C4-2B (cell line): Measurements from ENCODE around the gene MAZ.
A peak's percentile ranks its signal among the peaks of the same experiment; 100 is the strongest.
"Not testable (repeated sequence)": the region's sequence is repeated elsewhere in the genome, so short reads cannot be mapped to it uniquely, and the experiment has no call there.

ENCODE experiments used
- H3K27ac ChIP-seq: fragments of 450-650 bp; 2 replicates; pipeline ENCODE4 v1.5.1; 2017
- ZFX ChIP-seq: fragments of 450-650 bp; IDR thresholded peaks from 2 replicates; pipeline ENCODE4 v1.6.1; 2017
- TF ChIP-seq, protein P1 (sequence below): fragments of 450-650 bp; conservative IDR thresholded peaks from 2 replicates; pipeline ENCODE4 v1.5.1; 2017; ENCODE audit warnings: mild to moderate bottlenecking

MAZ gene

DNA sequence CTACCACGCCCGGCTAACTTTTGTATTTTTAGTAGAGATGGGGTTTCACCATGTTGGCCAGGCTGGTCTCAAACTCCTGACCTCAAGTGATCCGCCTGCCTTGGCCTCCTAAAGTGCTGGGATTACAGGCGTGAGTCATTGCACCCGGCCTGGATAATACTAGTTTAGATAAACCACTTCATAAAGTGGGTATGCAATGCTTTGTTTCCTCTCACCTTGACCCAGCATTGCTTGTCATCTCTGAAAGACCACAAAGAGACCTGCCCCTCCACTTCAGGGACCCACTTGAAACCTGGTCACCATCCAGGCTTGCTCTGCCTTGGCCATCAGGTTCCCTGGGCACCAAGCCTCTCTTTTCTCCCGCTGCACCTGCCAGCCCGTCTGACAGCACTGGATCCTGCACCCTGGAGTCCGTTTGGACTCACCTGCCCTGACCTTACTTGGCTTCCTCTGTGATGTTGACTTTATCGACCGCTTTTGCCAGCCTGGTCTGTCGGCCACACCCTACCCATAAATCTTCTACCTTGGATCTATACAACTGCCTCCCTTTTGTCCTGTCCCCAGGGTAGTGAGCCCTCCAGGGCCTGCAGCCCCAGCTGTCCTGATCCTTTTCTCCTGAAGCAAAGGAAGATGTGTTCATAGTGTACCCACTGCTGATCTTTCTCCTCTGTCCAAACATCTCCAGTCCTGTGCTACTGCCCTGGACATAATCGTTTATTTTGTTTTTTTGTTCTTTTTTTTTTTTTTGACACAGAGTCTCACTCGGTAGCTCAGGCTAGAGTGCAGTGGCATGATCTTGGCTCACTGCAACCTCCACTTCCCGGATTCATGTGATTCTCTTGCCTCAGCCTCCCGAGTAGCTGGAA, 40.9 kb upstream of the MAZ start:
- H3K27ac ChIP-seq = peak overlapping the region; percentile 88
- TF ChIP-seq, protein P1, sequence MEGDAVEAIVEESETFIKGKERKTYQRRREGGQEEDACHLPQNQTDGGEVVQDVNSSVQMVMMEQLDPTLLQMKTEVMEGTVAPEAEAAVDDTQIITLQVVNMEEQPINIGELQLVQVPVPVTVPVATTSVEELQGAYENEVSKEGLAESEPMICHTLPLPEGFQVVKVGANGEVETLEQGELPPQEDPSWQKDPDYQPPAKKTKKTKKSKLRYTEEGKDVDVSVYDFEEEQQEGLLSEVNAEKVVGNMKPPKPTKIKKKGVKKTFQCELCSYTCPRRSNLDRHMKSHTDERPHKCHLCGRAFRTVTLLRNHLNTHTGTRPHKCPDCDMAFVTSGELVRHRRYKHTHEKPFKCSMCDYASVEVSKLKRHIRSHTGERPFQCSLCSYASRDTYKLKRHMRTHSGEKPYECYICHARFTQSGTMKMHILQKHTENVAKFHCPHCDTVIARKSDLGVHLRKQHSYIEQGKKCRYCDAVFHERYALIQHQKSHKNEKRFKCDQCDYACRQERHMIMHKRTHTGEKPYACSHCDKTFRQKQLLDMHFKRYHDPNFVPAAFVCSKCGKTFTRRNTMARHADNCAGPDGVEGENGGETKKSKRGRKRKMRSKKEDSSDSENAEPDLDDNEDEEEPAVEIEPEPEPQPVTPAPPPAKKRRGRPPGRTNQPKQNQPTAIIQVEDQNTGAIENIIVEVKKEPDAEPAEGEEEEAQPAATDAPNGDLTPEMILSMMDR = no peak
- no peak for TF ChIP-seq ZFX

DNA sequence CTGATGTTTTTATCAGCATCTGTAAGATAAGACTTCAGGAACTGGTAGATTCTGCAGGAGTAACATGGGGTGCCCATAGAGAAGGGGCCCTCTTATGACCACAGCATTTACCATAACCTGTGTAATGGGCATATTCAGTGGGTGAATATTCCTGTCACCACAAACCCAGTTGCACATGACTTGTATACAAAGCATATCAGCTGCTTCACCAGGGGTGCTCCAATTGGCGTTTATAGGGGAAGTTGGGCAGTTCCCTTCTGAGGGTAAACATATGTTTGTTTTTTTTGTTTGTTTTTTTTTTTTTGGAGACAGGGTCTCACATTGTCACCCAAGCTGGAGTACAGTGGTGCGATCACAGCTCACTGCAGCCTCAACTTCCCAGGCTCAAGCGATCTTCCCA, 39.8 kb upstream of the MAZ start:
- peak overlapping the region; percentile 88 for H3K27ac ChIP-seq
- TF ChIP-seq, protein P1 = no peak
- TF ChIP-seq ZFX = no peak

DNA sequence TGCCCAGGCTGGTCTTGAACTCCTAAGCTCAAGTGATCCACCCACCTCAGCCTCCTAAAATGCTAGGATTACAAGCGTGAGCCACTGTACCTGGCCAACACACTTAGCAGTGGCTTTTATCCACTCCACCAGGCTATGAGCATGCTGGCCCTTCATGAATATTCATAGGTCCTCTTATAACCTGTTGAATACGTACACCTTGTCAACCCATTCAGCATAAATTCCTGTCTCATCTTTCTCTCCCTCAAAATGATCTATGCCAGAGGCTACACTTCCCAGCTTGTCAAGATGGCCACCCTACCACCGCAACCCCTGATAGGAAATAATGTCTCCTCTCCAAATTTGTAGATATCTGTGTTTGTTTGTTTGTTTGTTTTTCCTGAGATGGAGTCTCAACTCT, 39.3 kb upstream of the MAZ start:
- TF ChIP-seq ZFX = no peak
- TF ChIP-seq, protein P1 = no peak
- peak overlapping the region; percentile 88 for H3K27ac ChIP-seq

DNA sequence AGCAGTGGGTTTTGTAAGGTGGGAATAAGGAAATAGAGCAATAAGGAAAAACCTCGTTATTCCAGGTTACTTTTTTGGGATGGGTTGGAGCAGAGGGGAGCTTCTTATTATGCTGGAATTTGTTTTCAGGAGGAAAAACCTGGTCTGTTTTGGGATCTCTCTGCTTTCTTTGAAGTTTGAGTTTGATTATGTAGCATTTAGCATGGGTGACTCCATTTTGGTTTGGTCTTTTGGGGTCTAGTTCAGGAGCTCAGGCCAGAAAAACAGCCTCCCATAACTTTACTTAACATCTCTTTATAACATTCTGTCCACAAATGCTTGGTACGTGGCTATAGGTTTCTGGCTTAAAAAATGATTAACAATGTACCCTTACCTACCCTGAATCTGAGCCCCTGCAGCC, 36.8 kb upstream of the MAZ start:
- no peak overlapping the region for H3K27ac ChIP-seq
- no peak for TF ChIP-seq ZFX
- TF ChIP-seq, protein P1 = no peak

DNA sequence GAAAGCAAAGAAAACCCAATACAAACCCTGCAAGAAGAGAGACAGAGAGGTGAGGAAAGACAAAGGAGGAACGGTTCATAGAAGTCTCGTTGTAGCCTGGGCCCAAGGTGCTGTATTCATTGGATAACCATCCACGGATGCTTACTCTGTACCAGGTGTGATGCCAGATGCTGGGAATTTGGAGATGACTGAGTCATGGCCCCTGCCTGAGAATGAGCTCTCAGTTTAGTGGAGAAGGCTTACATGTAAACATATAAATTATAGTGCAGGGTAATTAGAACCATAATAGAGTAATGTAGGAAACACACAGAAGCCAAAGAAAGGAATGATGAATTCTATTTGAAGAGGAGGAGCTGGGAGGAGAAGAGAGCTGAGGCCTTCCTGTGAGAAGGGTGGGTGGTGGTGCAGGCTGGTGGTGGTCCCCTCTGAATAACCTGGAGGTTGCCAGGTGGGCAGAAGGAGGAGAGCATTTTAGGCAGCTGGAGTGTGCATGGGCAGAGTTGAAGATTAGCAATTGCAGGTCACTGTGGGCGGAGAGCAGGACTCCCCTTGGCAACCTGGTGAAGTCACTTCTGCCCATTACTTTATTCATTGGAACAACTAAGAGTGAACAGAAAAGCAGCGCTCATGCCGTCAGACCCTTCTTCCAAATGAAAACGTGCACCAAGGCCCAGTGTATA, 35.9 kb upstream of the MAZ start:
- TF ChIP-seq, protein P1 = no peak
- TF ChIP-seq ZFX = no peak
- no peak overlapping the region for H3K27ac ChIP-seq

DNA sequence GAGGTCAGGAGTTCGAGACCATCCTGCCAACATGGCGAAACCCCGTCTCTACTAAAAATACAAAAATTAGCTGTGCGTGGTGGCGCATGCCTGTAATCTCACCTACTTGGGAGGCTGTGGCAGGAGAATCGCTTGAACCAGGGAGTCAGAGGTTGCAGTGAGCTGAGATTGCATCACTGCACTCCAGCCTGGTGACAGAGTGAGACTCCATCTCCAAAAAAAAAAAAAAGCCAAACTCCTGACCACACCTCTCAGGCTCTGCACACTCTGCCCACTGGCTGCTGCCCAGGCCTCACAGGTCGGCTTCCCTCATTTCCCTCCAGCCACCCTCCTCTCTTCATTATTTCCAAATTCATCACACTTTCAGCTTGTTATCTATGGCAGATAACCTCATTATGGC, 34.0 kb upstream of the MAZ start:
- not testable (repeated sequence) for H3K27ac ChIP-seq

DNA sequence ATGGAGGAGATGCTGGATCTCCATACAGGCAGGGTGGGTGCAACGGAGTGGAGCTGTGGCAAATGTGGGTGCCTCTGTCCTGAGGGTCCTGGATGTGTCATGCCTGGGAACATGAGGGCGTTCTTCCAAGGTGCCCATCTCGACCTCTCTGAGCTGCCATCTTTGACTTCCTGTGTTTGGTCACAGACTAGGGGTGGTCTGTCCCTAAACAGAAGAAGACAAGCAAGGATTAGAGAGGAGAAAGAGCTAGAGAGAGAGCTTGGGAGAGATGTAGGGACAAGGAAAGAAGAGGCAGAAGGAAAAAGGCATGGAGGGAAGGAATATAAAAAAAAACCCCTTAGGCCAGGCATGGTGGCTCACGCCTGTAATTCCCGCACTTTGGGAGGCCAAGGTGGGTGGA, 31.6 kb upstream of the MAZ start:
- TF ChIP-seq ZFX = no peak
- TF ChIP-seq, protein P1 = no peak
- H3K27ac ChIP-seq = no peak overlapping the region
